Stomach (tissue), 4 donors: ENCODE data around the gene SMIM1.

Experiments
- EP300 ChIP-seq: sonication (generic); formaldehyde crosslinking; IDR thresholded peaks from one replicate; pipeline ENCODE4 v1.6.1; 2017; ENCODE audit warnings: antibody characterized with exemption
- POLR2A ChIP-seq, 4 donors: fragments of 450-650 bp; IDR thresholded peaks; one replicate each; pipeline ENCODE4 v1.6.1; 2016; ENCODE audit warnings: antibody characterized with exemption in 4 of 4, control low read depth in 2 of 4, mild to moderate bottlenecking in 1 of 4, moderate library complexity in 1 of 4
- TF ChIP-seq, protein P1 (sequence below), 7 experiments: fragments of 450-650 bp in 4 of 7; fragments of 200-600 bp in 3 of 7; sonication (generic) in 3 of 7; IDR thresholded peaks; one replicate each; pipeline ENCODE4 v1.5.1; 2016 to 2019; ENCODE audit warnings: antibody characterized with exemption in 7 of 7, control low read depth in 2 of 7, mild to moderate bottlenecking in 1 of 7

DNA sequence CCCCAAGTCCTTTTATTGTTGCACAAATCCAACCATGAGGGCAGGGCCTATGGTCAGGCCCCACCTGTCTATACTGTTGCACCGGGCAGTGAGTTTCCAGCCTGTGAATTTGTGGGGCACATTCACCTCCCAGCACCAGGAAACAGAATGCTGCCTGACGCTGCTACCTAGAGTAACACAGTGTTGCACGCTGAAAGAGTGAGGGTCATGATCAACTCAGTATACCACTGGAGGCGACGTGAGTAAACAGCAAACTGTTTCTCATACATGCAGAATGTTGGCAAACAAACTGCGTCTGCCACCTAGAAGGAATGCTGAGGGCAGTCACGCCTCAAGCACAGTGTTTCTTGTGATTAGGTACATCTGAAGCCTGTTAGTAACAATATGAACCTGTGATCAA is 37.1 kb downstream of the SMIM1 start:
- TF ChIP-seq POLR2A (IDR thresholded peaks at IDR 0.05), result no peak
- TF ChIP-seq, protein P1, sequence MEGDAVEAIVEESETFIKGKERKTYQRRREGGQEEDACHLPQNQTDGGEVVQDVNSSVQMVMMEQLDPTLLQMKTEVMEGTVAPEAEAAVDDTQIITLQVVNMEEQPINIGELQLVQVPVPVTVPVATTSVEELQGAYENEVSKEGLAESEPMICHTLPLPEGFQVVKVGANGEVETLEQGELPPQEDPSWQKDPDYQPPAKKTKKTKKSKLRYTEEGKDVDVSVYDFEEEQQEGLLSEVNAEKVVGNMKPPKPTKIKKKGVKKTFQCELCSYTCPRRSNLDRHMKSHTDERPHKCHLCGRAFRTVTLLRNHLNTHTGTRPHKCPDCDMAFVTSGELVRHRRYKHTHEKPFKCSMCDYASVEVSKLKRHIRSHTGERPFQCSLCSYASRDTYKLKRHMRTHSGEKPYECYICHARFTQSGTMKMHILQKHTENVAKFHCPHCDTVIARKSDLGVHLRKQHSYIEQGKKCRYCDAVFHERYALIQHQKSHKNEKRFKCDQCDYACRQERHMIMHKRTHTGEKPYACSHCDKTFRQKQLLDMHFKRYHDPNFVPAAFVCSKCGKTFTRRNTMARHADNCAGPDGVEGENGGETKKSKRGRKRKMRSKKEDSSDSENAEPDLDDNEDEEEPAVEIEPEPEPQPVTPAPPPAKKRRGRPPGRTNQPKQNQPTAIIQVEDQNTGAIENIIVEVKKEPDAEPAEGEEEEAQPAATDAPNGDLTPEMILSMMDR (IDR thresholded peaks at IDR 0.05), result no peak
- no peak for TF ChIP-seq EP300
